T1000 (cell line): Measurements from ENCODE around the gene FAM168B.
"Not testable (repeated sequence)": the region's sequence is repeated elsewhere in the genome, so short reads cannot be mapped to it uniquely, and the experiment has no call there.

ENCODE experiments used
- DNase-seq: peaks from one replicate; lab custom pipeline; 2025; ENCODE audit warnings: mixed read lengths; lab: John Stamatoyannopoulos, UW

FAM168B gene

GRCh38 chr2:131094463-131095281 lies 1.4 kb upstream of the FAM168B start:
- no peak for DNase-seq

GRCh38 chr2:131093696-131094462 lies 619 bp upstream of the FAM168B start:
- no peak for DNase-seq

GRCh38 chr2:131092458-131093005 lies 728 bp downstream of the FAM168B start:
- no peak for DNase-seq

- no peak for DNase-seq
These were observed 7.6 kb downstream of the FAM168B start for GRCh38 chr2:131085646-131086045.

GRCh38 chr2:131081190-131081589 lies 12.1 kb downstream of the FAM168B start:
- DNase-seq: no peak

- not testable (repeated sequence) for DNase-seq
These were observed 13.3 kb downstream of the FAM168B start for GRCh38 chr2:131079931-131080330.

GRCh38 chr2:131077966-131078365 lies 15.3 kb downstream of the FAM168B start:
- DNase-seq: no peak

GRCh38 chr2:131077182-131077846 lies 15.9 kb downstream of the FAM168B start:
- DNase-seq: no peak

GRCh38 chr2:131076707-131077106 lies 16.6 kb downstream of the FAM168B start:
- DNase-seq: no peak

- DNase-seq: not testable (repeated sequence)
These were observed 17.7 kb downstream of the FAM168B start for GRCh38 chr2:131075578-131075977.

GRCh38 chr2:131068172-131068571 lies 25.1 kb downstream of the FAM168B start:
- not testable (repeated sequence) for DNase-seq

GRCh38 chr2:131067465-131068125 lies 25.7 kb downstream of the FAM168B start:
- DNase-seq: no peak

- no peak for DNase-seq
These were observed 28.4 kb downstream of the FAM168B start for GRCh38 chr2:131064589-131065512.

- no peak for DNase-seq
These were observed 29.6 kb downstream of the FAM168B start for GRCh38 chr2:131063501-131064283.

GRCh38 chr2:131058920-131059319 lies 34.3 kb downstream of the FAM168B start:
- DNase-seq: no peak

GRCh38 chr2:131058214-131058843 lies 34.9 kb downstream of the FAM168B start:
- DNase-seq: no peak

- DNase-seq: no peak
These were observed 36.4 kb downstream of the FAM168B start for GRCh38 chr2:131056932-131057287.

- no peak for DNase-seq
These were observed 36.9 kb downstream of the FAM168B start for GRCh38 chr2:131056204-131056931.
